Mesenteric fat pad (tissue), 1 donor: Measurements from ENCODE around the gene NEK9. TPM values are rescaled to one million over a fixed set of nuclear protein-coding genes. Genes with fewer than 3 reads are reported as not detected.
"Not testable (repeated sequence)": the region's sequence is repeated elsewhere in the genome, so short reads cannot be mapped to it uniquely, and the experiment has no call there.

Experiments used
- DNase-seq: peaks from one replicate; pipeline ENCODE4 v3.0.0-alpha.2; 2020; ENCODE audit warnings: low spot score
- long read RNA-seq: library from polyadenylated mRNA; unstranded; transcript quantifications from one replicate; pipeline ENCODE4 v2.0.0, GENCODE V29; 2020
- total RNA-seq: library from RNA; stranded (reverse); fragmentation: NEBNext Ultra II Directional; extraction: Animal tissue kit (Norgen Biotek cat#: 25700); gene quantifications from one replicate; pipeline ENCODE4 v1.2.1, GENCODE V29; 2021
- donor health status: DM: yes; HTN: yes; CAD: no.

The NEK9 gene
- total RNA-seq = 105 TPM
- long read RNA-seq, full-length matches to known transcripts = 3 of 41 reads
- long read RNA-seq, partial matches to known transcripts = 5 of 41 reads
- long read RNA-seq, other reads (novel, unspliced or antisense) = 33 of 41 reads

- DNase-seq = peak; percentile 96
Observed at GRCh38 chr14:75126679-75127473, at the start of gene NEK9. TSS of gene NEK9 (minus strand) at chr14:75127048. CDS start at chr14:75126921, 127 bp downstream.

- DNase-seq = peak; percentile 96
Observed at GRCh38 chr14:75176142-75176820, 49.4 kb upstream of the NEK9 start, which contains the start of gene TMED10. TSS of gene TMED10 (minus strand) at chr14:75176612. CDS start at chr14:75176579, 33 bp downstream.

- DNase-seq = no peak
Observed at GRCh38 chr14:75175677-75176141, 48.9 kb upstream of the NEK9 start.

DNA sequence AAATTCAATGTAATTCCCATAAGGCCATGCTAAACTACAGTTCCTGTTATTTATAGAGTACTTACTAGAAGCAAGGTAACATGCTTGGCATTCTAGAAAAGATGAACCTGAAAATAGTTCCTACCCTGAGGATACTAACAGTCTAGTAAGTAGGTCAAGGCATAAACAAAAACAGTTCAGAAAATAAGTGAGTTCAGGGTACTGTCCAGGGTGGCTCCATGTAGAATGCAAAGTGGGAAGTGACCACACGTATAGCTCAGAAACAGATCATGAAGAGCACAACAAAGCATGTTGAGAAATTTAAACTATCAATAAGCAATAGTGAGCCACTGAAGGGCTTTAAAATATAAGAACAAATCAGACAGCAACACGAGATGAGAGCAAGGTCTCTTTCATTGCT is 47.2 kb upstream of the NEK9 start:
- DNase-seq = no peak

GRCh38 chr14:75170772-75171171 is 43.9 kb upstream of the NEK9 start:
- DNase-seq = no peak

- no peak for DNase-seq
Observed at GRCh38 chr14:75168586-75169335, 41.9 kb upstream of the NEK9 start.

DNA sequence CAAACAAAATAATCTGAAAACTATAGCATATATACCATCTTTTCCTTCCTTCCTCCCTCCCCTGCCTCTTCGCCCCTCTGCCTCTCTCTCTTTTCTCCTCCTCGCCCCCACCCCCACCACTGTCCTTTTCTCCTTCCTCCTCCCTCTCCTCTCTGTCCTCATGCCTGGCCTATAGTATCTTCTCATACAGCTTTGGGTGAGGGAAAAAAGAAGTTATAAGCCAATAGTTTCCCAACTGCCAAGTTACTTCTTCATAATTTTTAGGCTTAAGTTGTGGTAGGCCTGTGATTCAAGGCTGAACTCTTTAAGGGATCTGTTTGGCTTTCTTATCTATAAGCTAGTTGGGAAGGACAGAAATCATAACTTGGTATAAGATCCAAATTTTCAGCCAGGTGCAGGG is 40.5 kb upstream of the NEK9 start:
- DNase-seq = no peak

DNA sequence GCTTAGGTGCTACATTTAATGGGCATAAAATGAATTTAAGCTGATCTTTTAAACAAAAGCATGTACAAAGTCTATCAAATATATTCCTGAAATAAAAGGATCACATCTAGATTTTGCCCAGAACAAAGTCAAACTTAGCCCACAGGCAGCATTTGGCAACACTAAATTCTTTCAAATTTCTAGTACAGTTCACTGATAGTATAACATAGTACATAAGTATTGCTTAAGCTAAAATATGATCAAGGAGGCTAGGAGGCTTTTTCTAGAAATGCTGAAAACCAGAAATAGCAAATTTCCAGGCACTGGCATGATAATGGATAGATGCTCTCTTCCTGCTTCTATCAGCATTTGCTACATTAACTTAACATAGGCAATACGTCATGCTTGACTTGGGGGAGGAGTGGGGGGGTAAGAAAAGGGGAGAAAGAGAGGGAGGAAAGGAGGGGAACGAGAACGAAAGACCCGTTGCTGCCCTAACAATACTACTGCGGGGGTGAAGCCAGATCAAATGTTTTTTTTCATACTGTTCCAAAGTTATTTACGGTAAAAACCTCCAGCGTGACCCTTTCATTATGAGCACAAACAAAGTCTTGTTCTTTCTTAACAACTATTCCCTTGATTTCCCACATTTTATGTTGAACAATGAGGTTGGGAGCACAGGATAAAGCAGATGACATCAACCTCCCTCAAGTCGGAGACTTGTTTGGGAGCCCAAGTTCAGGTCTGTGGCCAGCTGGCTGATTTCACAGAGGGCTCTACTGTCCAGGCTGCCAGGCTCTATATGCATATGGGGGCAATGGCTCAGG is 38.9 kb upstream of the NEK9 start:
- no peak for DNase-seq

GRCh38 chr14:75164809-75165208 is 38.0 kb upstream of the NEK9 start:
- no peak for DNase-seq

- DNase-seq = no peak
Observed at GRCh38 chr14:75163677-75164076, 36.8 kb upstream of the NEK9 start.

- no peak for DNase-seq
Observed at GRCh38 chr14:75162631-75163030, 35.8 kb upstream of the NEK9 start.

- DNase-seq = no peak
Observed at GRCh38 chr14:75158843-75159614, 32.2 kb upstream of the NEK9 start.

- DNase-seq = no peak
Observed at GRCh38 chr14:75156901-75157300, 30.1 kb upstream of the NEK9 start.

DNA sequence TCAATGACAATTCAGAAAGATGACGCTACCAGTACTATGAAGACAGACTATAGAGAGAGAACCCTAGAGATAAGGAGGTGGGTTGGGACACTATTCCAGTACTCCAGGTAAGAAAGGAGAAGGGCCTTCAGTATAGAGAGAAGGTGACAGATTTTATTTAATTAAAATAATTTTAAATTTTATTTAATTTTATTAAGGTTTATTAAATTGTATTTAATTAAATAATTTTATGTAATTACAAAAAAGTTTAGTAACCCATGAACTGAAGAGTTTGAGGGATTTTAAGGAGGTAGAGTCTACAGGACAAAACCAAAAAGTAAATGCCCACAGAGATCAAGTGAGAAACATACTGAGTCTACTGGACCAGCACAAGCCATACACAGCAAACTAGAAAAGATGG is 29.3 kb upstream of the NEK9 start:
- DNase-seq = no peak

DNA sequence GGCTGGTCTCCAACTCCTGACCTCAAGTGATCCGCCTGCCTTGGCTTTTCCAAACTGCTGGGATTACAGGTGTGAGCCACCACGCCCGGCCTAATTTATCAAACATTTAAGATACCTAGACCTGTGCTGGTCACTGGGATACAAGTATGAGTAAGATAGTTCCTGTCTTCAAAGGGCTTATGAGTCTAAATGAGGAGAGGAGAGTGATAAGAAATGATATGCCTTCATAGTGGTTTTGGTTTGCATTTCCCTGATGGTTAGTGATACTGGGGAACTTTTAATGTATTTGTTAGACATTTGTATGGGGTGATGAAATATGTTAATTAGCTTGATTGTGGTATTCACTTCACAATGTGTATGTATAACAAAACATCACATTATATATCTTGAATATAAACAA is 28.3 kb upstream of the NEK9 start:
- no peak for DNase-seq

- no peak for DNase-seq
Observed at GRCh38 chr14:75153295-75153694, 26.4 kb upstream of the NEK9 start.

GRCh38 chr14:75151851-75152250 is 25.0 kb upstream of the NEK9 start:
- DNase-seq = no peak

- not testable (repeated sequence) for DNase-seq
Observed at GRCh38 chr14:75150637-75151036, 23.8 kb upstream of the NEK9 start.

GRCh38 chr14:75150150-75150549 is 23.3 kb upstream of the NEK9 start:
- DNase-seq = no peak
